Midbrain (tissue), 1 donor: Measurements from ENCODE around the gene RPS3.

Experiments used
- DNase-seq: peaks from one replicate; lab custom pipeline; 2025; lab: John Stamatoyannopoulos, UW

RPS3 gene

DNA sequence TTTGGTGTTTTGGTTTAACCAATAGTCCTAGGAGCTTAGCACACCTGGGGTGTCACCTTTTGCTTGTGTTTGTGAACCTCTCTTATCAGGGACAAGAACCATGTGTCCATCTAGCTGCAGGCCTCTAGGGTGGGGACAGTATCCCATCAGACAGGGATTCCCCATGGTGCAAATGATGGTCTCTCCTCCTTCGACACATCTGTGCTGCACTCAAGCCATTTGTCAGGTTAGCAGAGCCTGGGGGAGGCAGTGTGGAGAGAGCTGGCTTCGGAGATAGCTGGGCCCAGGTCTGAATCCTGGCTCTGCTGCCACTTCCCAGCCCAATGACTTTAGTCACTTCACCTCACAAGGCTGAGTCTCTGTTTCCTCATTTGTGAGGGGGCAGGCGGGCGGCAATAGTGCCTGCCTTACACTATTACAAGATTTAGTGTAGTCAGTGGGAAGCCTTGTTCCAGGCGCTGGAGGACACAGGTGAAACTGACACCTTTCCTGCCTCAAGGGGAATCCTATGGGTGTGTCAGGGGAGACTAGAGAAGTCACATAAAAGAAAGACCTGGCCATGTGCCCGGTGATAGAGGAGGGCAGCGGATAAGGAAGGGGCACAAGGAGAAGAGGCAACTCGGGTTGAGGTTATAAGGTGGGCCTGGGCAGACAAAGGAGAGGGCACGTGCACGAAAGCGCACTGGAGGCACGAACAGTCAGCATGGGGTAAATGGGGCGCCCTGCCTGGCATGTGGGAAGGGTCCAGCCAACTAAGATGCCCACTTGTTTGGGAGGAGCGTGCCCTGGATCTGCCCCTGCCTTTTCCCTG lies 21.1 kb downstream of the RPS3 start:
- DNase-seq = no peak

- DNase-seq = peak; percentile 45
Observed at GRCh38 chr11:75421035-75421602, 21.8 kb downstream of the RPS3 start.

DNA sequence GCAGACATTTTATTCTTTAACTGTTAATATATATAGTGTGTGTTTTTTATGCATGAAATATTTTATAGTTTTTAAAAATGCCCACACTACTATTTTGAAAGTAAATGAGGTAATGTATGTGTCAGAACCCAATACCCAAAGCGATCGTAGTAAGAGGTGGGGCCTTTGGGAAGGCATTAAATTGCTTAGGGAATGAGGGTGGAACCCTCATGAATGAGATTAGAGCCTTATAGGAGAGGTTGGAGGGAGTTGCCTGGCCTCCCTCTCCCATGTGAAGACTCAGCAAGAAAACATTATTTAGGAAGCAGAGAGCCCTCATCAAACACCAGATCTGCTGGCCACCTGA lies 22.6 kb downstream of the RPS3 start:
- DNase-seq = no peak

DNA sequence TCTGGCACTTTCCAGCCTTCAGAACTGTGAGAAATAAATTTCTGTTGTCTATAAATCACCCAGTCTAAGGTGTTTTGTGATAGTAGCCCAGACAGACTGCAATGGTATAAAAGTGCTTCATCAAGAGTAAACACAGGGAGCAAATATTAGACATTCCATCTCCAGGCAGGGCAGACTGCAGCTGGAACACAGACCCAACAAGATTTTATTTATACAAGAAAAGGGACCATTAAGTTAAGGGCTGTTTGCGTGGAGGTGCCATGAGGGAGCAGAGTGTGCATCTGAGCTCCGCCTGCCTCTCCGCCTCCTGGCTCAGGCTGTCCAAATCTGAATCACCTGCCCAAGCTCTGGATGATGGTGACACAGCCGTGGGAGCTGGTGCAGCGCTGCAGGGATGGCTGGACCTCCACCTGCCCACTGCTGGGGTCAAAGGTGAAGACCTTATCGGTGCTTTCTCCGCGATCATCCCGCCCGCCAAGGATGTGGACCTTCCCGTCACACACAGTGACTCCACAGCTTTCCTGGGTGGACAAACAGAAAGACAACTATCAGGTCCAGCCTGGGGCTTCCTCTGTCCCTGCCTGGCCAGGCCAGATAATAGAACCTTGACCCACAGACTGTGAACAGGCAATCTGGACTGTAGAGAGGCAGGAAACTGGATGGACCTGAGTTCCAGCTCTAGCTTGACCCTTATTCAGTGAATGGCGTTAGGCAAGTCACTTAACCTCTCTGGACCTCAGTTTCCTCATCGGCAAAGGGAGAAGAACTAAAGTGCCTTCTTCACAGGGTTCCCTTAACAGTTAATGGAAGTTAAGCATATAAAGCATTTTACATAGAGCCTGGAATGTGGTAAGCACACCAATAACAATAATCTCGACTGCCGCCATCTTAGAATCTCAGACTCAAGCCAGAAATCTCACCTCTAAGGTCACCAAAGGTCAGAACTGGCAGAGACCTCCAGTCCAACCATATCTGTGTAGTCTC lies 23.2 kb downstream of the RPS3 start:
- no peak for DNase-seq

DNA sequence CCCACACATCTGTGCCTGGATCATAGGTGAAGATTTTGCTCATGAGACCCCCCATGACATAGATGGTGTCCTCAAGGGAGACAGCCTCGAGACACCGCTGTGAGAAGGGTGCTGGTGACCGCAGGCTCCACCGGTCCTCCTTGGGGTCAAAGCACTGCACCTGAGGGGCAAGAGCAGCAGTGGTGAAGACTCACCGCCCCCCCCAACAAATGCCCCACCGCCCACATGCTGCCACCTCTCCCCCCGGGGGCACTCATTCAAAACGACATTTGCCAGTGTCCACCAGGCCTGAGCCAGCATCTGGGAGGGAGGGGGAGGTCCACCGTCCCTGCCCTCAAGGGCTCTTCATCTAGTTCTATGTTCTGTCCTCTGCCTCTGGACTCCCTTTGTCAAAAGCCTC lies 24.4 kb downstream of the RPS3 start:
- no peak for DNase-seq

DNA sequence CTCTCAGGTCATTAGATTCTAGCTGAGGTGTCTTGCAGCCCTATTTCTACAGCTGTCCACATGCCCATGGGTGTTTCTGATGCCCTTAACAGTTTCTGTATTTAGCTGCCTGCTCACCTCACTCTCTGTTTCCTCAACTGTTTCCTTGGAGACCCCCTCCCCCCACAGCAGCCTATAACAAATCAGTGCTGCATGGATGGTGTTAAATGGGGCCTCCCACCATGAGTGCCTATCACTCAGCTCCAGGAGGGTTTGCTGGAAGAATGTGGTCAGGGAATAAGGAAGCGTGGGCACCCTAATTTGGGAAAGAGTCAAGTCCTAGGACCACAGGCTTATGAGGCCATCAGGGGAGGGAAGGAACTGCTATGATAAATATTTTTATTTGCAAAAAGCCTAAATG lies 25.1 kb downstream of the RPS3 start:
- no peak for DNase-seq

- DNase-seq = no peak
Observed at GRCh38 chr11:75425422-75425821, 26.1 kb downstream of the RPS3 start.

DNA sequence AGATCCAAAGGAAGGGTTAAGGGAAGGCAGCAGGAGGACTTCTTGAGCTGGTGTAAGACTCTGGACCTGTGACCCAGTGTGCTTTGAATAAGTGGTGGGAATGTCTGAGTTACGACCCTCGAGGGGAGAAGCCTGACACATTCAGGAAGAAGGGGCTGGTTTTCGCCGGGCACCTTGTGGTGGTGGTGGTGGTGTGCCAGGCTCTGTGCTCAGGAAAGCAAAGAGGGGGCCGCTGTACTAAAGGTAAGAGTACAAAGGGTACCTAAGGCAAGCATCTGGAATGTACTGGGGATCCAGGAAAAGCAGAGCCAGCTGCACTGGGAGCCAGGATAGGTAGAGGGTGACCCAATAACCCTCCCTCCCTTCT lies 27.4 kb downstream of the RPS3 start:
- no peak for DNase-seq

DNA sequence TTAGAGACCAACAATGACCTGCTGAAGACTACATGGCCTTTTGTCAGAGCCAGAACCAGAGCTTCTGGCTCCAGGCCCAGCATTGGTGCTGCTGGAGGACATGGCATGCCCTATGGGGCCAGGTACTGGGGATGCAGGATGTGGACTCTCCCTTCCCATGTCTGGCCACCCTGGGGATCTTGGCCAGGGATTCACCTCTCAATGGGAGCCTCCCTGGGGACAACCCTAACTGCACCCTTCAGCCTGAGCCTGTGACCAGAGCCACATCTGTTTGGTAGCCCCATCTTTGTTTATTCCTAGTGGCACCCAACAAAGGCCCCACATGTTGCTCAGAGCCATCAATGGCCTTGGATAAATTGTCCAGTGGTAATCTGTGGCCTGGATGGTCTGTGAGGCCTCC lies 27.9 kb downstream of the RPS3 start:
- DNase-seq = no peak

DNA sequence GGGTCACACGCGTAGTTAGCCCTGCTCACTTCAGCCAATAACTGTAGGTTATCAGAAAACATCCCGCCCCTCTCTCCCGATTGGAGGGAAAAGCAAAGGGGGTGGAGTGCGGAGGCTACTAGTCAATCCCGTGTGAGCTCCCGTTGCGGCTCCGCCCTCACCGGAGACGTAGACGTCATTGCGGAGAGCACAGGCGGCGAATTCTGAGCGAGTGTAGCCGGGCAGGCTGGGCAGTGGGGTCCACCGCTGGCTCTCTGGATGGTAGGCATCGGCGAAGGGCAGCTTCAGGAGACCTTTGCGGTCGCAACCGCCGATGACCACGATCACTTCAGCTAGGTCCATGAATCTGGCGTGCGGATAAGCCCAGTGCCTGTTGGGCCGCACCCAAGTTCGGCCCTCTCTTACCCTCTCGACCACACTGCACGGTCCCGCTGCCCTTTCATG lies 29.0 kb downstream of the RPS3 start:
- DNase-seq = peak; percentile 85

- no peak for DNase-seq
Observed at GRCh38 chr11:75428989-75429640, 29.8 kb downstream of the RPS3 start.

DNA sequence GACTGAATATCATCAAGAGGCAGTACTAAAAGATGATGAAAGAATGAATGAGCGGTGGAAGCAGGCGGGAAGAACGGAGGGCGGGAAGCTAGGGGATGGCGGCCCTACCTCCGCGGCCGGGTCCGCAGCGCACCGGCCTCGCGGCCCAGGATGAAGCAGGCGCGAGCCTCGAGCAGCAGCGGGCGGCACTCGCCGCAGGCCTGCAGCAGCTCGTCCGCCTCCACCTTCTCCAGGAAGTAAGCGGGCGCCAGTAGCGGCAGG lies 30.3 kb downstream of the RPS3 start:
- DNase-seq = no peak

GRCh38 chr11:75429902-75430713 lies 30.8 kb downstream of the RPS3 start:
- DNase-seq = peak; percentile 44

GRCh38 chr11:75430714-75431532 lies 31.6 kb downstream of the RPS3 start:
- no peak for DNase-seq

GRCh38 chr11:75431533-75432525 lies 32.5 kb downstream of the RPS3 start:
- no peak for DNase-seq

DNA sequence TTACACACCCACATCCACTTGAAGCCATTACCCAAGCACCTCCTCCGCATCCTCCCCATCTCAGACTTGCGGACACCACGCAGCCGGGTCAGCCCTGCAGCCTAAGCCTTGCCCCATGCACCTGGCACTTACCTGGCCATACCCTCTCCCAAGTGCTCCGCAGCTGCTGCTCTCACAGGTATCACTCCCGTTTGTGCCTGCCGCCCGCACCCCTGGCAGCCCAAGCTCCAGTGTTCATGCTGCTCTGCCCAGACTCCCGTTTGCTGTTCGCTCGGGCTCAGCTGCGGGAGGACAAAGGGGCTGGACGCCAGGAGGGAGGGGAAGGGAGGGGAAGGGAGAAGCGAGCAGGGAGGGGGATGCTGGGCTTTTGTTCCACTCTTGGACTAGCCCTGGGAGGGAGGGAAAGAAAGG lies 33.6 kb downstream of the RPS3 start, which contains the start of gene KLHL35:
Gene KLHL35 (minus strand): TSS at position 293 of the 411 bp plus-strand sequence. CDS start 2,574 bp downstream, outside the sequence.
- peak; percentile 57 for DNase-seq

DNA sequence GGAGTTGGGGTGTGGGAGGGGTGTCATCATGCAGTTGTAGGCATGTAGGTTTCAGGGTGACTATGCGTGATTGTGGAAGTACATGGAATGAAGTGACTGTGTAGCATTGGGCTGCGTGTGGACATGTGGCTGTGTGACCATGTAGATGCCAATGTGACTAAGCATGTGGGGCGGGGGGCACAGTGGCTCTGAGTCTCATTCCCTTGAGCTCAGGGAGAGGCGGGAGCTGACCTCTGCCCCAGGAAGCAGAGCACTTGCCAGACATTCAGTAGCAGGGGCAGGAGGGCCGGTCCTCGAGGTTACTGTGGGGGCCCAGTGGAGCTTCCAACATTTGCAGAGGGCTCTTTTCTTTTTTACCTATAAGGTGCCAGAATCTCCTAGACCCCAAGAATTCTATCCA lies 34.1 kb downstream of the RPS3 start:
- no peak for DNase-seq

DNA sequence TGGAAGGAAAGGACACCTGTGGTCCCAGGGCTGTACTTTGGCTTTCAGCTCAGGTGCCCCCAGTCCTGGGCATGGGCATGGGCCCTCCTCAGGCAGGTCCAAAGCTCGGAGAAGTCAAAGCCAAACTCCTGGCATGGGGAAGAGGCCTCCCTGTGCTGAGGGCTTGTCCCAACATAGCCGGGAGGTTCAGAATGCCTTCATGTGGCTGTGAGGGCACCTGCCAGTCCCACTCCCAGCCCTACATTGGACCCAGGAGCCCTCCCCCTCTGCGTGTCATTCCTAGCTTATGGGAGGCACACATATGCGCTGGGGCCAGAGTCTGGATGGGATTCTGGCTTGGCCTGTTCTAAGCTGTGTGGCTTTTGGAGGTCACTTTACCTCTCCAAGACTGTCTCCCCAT lies 34.7 kb downstream of the RPS3 start:
- no peak for DNase-seq

DNA sequence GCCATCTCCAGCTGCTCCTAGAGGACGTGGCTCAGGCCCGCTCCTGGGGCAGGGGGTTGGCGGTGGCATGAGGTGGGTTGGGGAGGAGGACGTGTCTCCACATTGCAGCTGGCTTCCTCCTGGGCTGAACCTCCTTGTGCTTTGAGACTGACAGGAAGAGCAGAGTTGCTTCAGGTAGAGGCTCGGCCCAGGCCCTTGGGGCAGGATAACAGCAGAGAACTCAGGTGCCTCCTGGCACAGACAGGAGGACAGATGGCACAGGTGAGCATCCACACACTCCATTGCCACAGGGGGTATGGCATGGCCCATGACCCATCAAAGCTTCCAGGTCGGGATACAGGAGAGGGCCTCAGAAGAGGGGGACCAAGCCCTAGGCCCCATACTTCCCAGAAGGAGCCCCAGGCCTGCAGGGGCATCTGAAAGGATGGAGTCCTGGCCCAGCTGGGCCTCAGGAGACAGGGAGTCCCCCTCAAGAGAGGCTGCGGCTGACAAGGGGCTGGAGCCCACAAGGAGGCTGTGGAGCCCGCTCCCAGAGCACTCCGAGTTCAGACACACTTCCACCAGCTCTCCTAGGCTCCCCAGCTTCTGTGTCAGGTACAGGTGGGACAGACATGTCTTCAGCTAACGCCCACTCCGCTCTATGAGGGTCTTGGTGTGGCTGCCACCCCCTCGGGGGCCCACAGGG lies 35.7 kb downstream of the RPS3 start:
- DNase-seq = no peak
